ENCODE measurements around the gene CRY1. TPM values are rescaled to one million over a fixed set of nuclear protein-coding genes. Genes with fewer than 3 reads are reported as not detected.

CRY1 gene
- total and polyA plus RNA-seq, 8 donors, result 19.4 to 33.7 (median 27.4) TPM

DNA sequence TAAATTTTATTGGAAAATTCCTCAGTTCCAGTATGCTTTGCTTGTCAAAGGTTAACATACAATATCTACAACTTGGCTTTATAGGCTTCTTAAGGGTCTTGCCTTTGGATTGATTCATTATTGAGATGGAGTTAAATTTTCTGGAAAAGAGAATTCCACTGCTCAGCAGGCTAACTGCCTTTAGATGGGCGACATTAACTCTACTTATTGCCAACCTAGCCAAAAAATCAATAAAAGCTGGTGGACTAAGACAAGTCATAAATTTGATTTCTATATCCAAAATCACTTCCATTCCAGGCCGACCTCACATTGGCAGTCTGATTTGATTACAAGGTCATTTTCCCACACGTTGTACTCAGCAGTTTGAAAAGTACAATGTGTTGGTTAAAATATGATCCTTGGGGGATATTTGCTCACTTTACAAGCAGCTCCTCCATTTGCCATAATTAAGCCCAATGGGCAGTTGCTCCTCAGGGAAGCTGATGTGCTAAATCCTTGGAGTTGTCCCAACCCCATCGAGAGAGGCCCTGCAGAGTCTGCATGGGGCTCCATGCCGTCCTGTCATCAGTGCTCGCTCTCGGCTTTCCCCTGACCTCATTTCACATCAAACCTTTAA is 36.1 kb upstream of the CRY1 start:
- no peaks in the 10 kb centered on the region for H3K27me3 ChIP-seq
- TF ChIP-seq, protein P1, sequence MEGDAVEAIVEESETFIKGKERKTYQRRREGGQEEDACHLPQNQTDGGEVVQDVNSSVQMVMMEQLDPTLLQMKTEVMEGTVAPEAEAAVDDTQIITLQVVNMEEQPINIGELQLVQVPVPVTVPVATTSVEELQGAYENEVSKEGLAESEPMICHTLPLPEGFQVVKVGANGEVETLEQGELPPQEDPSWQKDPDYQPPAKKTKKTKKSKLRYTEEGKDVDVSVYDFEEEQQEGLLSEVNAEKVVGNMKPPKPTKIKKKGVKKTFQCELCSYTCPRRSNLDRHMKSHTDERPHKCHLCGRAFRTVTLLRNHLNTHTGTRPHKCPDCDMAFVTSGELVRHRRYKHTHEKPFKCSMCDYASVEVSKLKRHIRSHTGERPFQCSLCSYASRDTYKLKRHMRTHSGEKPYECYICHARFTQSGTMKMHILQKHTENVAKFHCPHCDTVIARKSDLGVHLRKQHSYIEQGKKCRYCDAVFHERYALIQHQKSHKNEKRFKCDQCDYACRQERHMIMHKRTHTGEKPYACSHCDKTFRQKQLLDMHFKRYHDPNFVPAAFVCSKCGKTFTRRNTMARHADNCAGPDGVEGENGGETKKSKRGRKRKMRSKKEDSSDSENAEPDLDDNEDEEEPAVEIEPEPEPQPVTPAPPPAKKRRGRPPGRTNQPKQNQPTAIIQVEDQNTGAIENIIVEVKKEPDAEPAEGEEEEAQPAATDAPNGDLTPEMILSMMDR (IDR thresholded peaks at IDR 0.05), result no peak
- intact Hi-C loops (cut with DNase I), result no loop called here
- H3K4me3 ChIP-seq, result no peak overlapping the region
- no peaks in the 10 kb centered on the region for H3K9me3 ChIP-seq
- no peak for DNase-seq
- H3K27ac ChIP-seq, result no peak overlapping the region
- H3K36me3 ChIP-seq, result no peaks in the 10 kb centered on the region
- no peaks in the 10 kb centered on the region for H3K4me1 ChIP-seq
- no peak for ATAC-seq

DNA sequence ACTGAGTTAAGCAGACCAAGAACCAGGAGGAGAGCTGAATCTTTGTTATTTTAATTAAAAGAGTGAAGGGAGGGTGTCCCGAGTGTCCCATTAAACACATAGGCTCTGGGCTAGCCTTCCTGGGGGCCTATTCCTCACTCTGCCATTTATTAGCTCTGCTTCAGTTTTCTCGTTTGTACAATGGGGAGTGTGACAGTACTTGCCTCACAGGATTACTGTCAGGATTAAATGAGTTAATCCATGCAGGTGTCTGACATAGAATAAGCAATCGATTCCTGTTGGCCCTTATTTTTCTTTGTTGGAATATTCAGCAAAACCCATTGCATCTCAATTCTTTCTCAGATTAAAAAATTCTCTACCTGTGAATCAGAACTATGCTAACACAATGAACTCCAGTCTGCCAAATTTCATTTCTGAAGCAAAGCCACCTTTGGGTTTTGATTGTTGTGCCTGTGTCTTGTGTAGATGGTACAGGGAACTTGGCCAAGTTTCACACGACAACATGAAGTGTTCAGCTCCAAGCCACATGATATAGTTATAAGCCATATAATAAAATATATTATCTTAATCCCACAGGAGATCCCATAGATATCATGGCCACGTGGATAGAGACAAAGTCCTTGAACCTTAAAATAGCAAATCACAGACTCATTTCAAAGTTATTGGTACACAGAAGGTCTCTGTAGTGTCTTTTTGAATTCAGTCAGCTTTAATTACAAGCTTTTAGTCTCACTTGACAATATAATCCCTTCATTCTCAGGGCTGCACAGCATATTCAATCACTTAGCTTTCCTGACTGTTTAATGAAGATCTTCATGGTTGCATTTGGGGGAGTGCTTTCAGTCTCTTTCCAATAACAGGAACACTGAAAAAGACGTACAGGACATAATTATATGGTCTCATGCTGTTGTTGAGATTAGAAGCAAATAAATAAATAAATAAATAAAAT is 34.4 kb upstream of the CRY1 start:
- Histone ChIP-seq H3K27ac (no peak overlapping the region), H3K9me3 (no peaks in the 10 kb centered on the region), H3K4me3 (no peak overlapping the region), H3K36me3 (no peaks in the 10 kb centered on the region), H3K4me1 (no peaks in the 10 kb centered on the region), H3K27me3 (peaks cover 0 to 7% of the 10 kb centered on the region in 2 donors)
- ATAC-seq (no peak), DNase-seq (no peak)
- TF ChIP-seq, protein P1 (IDR thresholded peaks at IDR 0.05), result no peak
- intact Hi-C loops (cut with DNase I), result no loop called here

DNA sequence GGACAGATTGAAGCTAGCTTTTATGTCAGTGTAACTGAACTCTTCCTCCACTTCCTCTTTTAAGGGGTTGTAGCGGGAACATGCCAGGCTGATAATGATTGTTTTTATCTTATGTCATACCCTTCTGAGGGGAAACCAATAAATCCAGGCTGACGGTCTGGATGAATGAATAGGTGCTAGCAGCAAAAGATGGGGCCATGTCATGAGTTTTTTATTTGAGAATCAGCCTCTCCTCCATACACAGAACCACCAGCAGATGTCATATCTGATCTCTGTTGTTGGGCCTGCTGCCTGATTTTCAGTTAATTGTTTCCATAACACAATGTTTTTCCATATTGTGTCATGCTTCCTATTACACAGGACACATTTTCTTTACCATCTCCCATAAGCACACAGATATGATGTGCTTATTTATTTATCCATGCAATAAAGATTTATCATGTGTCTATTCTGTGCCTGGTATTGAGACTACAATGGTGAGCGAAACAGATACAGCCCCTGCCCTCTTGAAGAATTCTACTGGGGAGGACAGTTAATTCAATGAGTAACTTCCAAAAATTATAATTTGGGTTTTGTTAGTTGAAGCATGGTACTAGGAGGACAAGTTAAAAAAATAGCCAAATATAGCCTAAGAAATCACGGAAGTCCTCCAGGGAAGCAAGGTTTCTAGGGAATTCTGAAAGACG is 33.6 kb upstream of the CRY1 start:
- no peak overlapping the region for H3K4me3 ChIP-seq
- no peak for DNase-seq
- no peaks in the 10 kb centered on the region for H3K36me3 ChIP-seq
- H3K27ac ChIP-seq, result no peak overlapping the region
- H3K27me3 ChIP-seq, result peaks cover 0 to 15% of the 10 kb centered on the region in 2 donors
- ATAC-seq, result no peak
- H3K9me3 ChIP-seq, result no peaks in the 10 kb centered on the region
- intact Hi-C loops (cut with DNase I), result no loop called here
- H3K4me1 ChIP-seq, result no peaks in the 10 kb centered on the region
- TF ChIP-seq, protein P1 (IDR thresholded peaks at IDR 0.05), result no peak

DNA sequence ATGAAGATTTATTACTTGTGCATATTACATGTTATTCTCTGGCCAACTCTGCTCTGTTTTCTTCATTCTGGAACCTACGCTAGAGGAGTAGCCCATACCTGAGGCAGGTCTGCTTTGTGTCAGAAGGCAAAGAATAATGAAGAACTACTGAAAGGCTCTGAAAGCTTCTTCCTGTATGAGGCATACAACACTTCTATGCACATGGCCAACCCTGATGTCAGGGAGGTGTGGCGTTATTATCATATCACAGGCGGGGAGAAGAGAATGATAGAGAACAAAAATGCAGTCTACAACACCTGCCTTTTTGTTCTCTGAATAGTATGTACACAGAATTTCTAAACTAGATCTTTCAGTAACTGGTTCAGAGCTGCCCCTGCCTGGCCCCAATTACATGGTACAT is 32.5 kb upstream of the CRY1 start:
- DNase-seq, result no peak
- Histone ChIP-seq H3K4me3 (no peak overlapping the region), H3K4me1 (no peaks in the 10 kb centered on the region), H3K27ac (no peak overlapping the region), H3K9me3 (no peaks in the 10 kb centered on the region), H3K27me3 (peaks cover 0 to 25% of the 10 kb centered on the region in 2 donors), H3K36me3 (no peaks in the 10 kb centered on the region)
- ATAC-seq, result no peak
- intact Hi-C loops (cut with DNase I), result no loop called here
- TF ChIP-seq, protein P1 (IDR thresholded peaks at IDR 0.05), result no peak

All from left lung (tissue), 10 donors.